Progenitor cell of endocrine pancreas (in vitro differentiated cells): ENCODE results near the gene GEMIN4. TPM values are rescaled to one million over a fixed set of nuclear protein-coding genes. Genes with fewer than 3 reads are reported as not detected.
"Not testable (repeated sequence)": the region's sequence is repeated elsewhere in the genome, so short reads cannot be mapped to it uniquely, and the experiment has no call there.

Source experiments
- DNase-seq: peaks from one replicate; pipeline ENCODE4 v3.0.0; 2021; ENCODE audit warnings: low spot score; ENCODE audit not compliant: unreplicated experiment
- H3K27ac Mint-ChIP-seq: 2 replicates; pipeline ENCODE4 v1.8.0; 2021; ENCODE audit warnings: mild to moderate bottlenecking, moderate library complexity, mixed read lengths
- H3K27me3 Mint-ChIP-seq: 2 replicates; pipeline ENCODE4 v1.8.0; 2021; ENCODE audit warnings: mixed read lengths
- H3K36me3 Mint-ChIP-seq: 2 replicates; pipeline ENCODE4 v1.8.0; 2022; ENCODE audit warnings: mixed read lengths; ENCODE audit not compliant: insufficient read depth
- H3K4me1 Mint-ChIP-seq: 2 replicates; pipeline ENCODE4 v1.8.0; 2021; ENCODE audit warnings: low read depth, mixed read lengths
- H3K4me3 Mint-ChIP-seq: 2 replicates; pipeline ENCODE4 v1.8.0; 2021; ENCODE audit warnings: low read depth, mild to moderate bottlenecking, moderate library complexity, mixed read lengths
- H3K9me3 Mint-ChIP-seq: 2 replicates; pipeline ENCODE4 v1.8.0; 2021; ENCODE audit warnings: low read depth, mixed read lengths
- total RNA-seq: library from RNA; stranded (reverse); gene quantifications from 2 replicates; pipeline ENCODE4 v1.2.1, GENCODE V29; 2021
- TF ChIP-seq, protein P1 (sequence below): fragments of 200-600 bp; sonication (generic); IDR thresholded peaks from one replicate; pipeline ENCODE4 v1.5.0; 2021; ENCODE audit warnings: antibody characterized with exemption, mild to moderate bottlenecking; ENCODE audit not compliant: unreplicated experiment

GEMIN4 gene
- total RNA-seq, 1 donor from 2014 or later = 39.8 TPM

DNA sequence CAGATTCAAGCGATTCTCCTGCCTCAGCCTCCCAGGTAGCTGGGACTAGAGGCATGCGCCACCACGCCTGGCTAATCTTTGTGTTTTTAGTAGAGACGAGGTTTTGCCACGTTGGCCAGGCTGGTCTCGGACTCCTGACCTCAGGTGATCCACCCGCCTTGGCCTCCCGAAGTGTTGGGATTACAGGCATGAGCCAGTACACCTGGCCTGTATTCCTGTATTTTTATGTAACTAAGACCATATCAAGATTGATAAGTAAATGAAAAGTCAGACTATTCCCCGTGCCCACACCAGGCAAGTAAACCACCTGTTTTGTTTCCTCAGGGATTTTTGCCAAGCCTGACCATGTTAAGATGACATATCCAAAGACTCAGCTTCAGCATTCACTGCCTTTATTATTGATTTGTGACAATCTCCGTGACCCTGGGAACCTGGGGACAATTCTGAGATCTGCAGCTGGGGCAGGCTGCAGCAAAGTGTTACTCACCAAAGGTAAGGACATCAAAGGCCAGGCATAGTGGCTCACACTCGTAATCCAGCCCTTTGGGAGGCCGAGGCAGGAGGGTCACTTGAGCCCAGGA lies 35.7 kb upstream of the GEMIN4 start:
- H3K27ac Mint-ChIP-seq = no peak overlapping the region
- no peaks in the 10 kb centered on the region for H3K9me3 Mint-ChIP-seq
- no peak for DNase-seq
- TF ChIP-seq, protein P1, sequence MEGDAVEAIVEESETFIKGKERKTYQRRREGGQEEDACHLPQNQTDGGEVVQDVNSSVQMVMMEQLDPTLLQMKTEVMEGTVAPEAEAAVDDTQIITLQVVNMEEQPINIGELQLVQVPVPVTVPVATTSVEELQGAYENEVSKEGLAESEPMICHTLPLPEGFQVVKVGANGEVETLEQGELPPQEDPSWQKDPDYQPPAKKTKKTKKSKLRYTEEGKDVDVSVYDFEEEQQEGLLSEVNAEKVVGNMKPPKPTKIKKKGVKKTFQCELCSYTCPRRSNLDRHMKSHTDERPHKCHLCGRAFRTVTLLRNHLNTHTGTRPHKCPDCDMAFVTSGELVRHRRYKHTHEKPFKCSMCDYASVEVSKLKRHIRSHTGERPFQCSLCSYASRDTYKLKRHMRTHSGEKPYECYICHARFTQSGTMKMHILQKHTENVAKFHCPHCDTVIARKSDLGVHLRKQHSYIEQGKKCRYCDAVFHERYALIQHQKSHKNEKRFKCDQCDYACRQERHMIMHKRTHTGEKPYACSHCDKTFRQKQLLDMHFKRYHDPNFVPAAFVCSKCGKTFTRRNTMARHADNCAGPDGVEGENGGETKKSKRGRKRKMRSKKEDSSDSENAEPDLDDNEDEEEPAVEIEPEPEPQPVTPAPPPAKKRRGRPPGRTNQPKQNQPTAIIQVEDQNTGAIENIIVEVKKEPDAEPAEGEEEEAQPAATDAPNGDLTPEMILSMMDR = no peak
- H3K4me1 Mint-ChIP-seq = peaks cover 11% of the 10 kb centered on the region
- no peak overlapping the region for H3K4me3 Mint-ChIP-seq
- peaks cover 11% of the 10 kb centered on the region for H3K36me3 Mint-ChIP-seq
- H3K27me3 Mint-ChIP-seq = no peaks in the 10 kb centered on the region

DNA sequence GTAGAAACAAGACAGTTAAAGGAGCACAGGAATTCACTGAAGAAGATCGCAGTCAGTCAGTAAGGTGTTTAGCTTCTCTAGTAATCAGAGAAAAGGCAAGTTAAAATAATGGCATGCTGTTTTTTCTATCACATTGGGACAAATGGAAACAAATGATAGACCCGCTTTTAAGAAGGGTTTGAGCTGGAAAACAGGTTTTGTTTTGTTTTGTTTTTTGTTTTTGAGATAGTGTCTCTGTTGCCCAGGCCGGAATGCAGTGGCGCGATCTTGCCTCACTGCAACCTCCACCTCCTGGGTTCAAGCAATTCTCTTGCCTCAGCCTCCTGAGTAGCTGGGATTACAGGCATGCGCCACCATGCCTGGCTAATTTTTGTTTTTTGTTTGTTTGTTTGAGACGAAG lies 33.8 kb upstream of the GEMIN4 start:
- not testable (repeated sequence) for DNase-seq, H3K4me3 Mint-ChIP-seq, H3K27ac Mint-ChIP-seq, H3K36me3 Mint-ChIP-seq, H3K27me3 Mint-ChIP-seq, H3K9me3 Mint-ChIP-seq
- H3K4me1 Mint-ChIP-seq = peaks cover 18% of the 10 kb centered on the region

DNA sequence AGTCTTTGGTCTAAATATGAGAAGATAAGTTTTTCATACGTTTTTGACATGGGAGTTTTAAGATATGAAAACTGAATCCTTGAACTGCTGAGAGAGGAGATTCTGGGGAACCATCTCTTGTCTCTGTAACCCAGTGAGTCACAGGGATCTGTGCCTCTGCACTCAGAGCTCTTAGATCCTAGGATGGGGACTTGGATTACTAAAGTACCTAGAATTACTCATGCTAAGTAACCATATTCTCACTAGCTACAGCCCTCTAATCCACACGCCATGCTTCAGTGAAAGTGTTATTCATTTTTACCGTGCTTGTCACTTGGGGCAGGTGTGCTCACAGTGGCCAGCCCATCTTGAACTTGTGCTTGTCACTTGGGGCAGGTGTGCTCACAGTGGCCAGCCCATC lies 32.1 kb upstream of the GEMIN4 start:
- no peak for DNase-seq
- Mint-ChIP-seq H3K27me3 (no peaks in the 10 kb centered on the region), H3K36me3 (peaks cover 6% of the 10 kb centered on the region), H3K9me3 (no peaks in the 10 kb centered on the region), H3K27ac (no peak overlapping the region), H3K4me3 (peak overlapping the region; percentile 96), H3K4me1 (peaks cover 20% of the 10 kb centered on the region)
- TF ChIP-seq, protein P1 = no peak

DNA sequence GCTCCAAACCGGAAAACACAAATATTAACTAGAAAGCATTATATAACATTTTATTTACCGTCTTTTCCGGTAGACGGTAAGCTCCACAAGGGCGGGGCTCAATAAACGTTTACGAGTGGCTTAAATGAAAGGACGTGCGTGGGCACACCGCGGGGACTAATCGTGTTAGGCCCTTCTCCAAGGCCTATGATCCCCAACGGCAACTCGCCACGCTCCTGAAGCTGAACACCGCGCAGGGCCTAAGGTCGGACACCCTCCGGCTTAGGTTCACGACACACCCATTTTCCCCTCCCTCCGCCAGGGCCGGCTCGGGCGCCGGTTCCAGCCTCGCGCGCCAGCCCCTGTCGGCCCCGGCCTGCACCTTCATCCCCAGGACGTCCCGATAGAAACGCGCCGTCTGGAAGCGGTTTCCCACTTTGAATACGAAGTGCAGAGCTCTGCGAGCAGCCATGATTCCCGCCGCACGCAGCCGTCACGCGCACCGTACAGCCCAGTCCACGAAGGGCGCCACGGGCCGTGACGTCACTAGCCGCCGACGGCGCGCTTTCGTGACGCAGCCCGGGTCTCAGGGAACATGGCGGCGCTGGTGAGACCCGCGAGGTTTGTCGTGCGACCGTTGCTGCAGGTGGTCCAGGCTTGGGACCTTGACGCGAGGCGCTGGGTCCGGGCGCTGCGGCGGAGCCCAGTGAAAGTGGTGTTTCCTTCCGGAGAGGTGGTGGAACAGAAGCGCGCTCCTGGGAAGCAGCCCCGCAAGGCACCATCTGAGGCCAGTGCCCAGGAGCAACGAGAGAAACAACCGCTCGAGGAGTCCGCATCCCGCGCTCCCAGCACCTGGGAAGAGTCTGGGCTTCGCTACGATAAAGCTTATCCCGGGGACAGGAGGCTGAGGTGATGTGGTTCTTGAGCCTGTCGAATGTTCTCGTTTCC lies 30.0 kb upstream of the GEMIN4 start, which contains the start of the genes GLOD4 and MRM3:
TSS of gene GLOD4 (minus strand) at position 476 of the 927 bp plus-strand sequence. CDS start at position 451, 25 bp downstream.
TSS of gene MRM3 (plus strand) at position 549 of the 927 bp plus-strand sequence. CDS start at position 575, 26 bp downstream.
- Mint-ChIP-seq H3K27ac (peak within 1 kb of the TSS; percentile 98), H3K4me3 (peak within 1 kb of the TSS; percentile 96), H3K4me1 (peaks cover 20% of the 10 kb centered on the region), H3K27me3 (no peaks in the 10 kb centered on the region), H3K36me3 (peaks cover 4% of the 10 kb centered on the region), H3K9me3 (no peaks in the 10 kb centered on the region)
- TF ChIP-seq, protein P1 = peak; percentile 42
- peak; percentile 93 for DNase-seq

DNA sequence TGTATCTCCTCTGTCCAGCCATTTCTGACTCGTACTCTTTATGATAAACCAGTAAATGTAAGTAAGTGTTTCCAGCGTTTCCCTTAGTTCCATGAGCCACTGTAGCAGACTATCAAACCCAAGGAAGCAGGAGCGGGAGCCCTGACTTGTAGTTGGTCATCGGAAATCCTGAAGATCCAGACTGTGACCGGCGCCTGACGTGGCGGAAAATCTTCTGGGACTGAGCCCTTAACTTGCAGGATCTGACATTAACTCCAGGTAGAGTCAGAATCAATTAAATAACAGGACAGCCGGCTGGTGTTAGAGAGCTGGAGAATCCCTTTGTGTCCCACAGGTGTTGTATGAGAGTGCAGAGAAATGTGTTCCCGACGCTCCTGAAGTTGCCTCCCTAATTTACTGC lies 26.0 kb upstream of the GEMIN4 start:
- DNase-seq = no peak
- H3K36me3 Mint-ChIP-seq = peaks cover 21% of the 10 kb centered on the region
- H3K4me1 Mint-ChIP-seq = peaks cover 13% of the 10 kb centered on the region
- no peaks in the 10 kb centered on the region for H3K9me3 Mint-ChIP-seq
- H3K4me3 Mint-ChIP-seq = no peak overlapping the region
- H3K27ac Mint-ChIP-seq = no peak overlapping the region
- TF ChIP-seq, protein P1 = no peak
- no peaks in the 10 kb centered on the region for H3K27me3 Mint-ChIP-seq
